Measurements from ENCODE around the gene MAGI3. TPM values are rescaled to one million over a fixed set of nuclear protein-coding genes. Genes with fewer than 3 reads are reported as not detected.

The MAGI3 gene
- total and polyA plus RNA-seq, 7 donors: 11.4 to 22.5 (median 18.9) TPM

DNA sequence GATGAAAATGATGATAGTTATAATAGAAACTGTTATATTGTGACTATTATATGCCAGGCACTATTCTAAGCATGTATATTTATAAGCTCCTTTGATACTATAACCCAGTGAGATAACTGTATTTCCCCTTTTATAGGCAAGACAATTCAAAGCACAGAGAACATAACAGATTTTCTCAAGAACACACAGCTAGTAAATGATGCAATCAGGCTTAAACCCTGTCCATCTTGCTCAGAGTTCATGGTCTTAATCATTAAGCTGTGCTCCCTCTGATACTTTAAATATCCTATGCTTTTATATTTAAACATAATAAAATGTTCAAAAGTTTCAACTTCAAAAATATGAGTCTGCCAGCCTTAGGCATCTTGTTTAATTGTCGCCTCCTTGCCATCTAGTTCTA lies 280.3 kb downstream of the MAGI3 start:
- Histone ChIP-seq H3K9me3 (no peaks in the 10 kb centered on the region), H3K4me1 (no peaks in the 10 kb centered on the region), H3K4me3 (no peak overlapping the region), H3K36me3 (peaks cover 0 to 14% (median 4%) of the 10 kb centered on the region in 4 donors), H3K27ac (no peak overlapping the region), H3K27me3 (no peaks in the 10 kb centered on the region)
- TF ChIP-seq, protein P1, sequence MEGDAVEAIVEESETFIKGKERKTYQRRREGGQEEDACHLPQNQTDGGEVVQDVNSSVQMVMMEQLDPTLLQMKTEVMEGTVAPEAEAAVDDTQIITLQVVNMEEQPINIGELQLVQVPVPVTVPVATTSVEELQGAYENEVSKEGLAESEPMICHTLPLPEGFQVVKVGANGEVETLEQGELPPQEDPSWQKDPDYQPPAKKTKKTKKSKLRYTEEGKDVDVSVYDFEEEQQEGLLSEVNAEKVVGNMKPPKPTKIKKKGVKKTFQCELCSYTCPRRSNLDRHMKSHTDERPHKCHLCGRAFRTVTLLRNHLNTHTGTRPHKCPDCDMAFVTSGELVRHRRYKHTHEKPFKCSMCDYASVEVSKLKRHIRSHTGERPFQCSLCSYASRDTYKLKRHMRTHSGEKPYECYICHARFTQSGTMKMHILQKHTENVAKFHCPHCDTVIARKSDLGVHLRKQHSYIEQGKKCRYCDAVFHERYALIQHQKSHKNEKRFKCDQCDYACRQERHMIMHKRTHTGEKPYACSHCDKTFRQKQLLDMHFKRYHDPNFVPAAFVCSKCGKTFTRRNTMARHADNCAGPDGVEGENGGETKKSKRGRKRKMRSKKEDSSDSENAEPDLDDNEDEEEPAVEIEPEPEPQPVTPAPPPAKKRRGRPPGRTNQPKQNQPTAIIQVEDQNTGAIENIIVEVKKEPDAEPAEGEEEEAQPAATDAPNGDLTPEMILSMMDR (IDR thresholded peaks at IDR 0.05): no peak
- TF ChIP-seq EP300 (IDR thresholded peaks at IDR 0.05) (no peak), POLR2A (IDR thresholded peaks at IDR 0.05) (no peak), POLR2AphosphoS5 (IDR thresholded peaks at IDR 0.05) (no peak)
- intact Hi-C loops (cut with DNase I): no loop called here
- WGBS, 2 donors: 98% methylated on average over 1 of the region's 1 CpG
- no peak for DNase-seq

DNA sequence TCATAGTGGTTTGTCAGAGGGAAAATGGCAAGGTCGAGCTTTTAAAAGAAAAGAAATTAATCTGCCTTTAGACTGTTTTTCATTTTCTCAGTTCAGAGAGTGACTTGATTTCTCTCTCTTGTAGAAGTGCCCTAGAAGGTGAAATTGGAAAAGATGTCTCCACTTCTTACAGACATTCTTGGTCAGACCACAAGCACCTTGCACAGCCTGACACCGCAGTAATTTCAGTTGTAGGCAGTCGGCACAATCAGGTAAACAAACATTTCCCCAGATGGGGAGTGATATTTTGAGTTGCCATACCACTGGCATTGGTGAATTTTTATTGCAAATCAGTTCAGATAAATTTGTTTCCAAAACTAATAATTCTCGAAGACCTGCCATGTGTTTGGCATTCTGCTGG lies 282.2 kb downstream of the MAGI3 start:
- Histone ChIP-seq H3K27ac (no peak overlapping the region), H3K9me3 (no peaks in the 10 kb centered on the region), H3K4me1 (peaks cover 0 to 5% (median 2%) of the 10 kb centered on the region in 4 donors), H3K36me3 (peaks cover 0 to 14% (median 4%) of the 10 kb centered on the region in 4 donors), H3K4me3 (no peak overlapping the region), H3K27me3 (no peaks in the 10 kb centered on the region)
- TF ChIP-seq, protein P1 (IDR thresholded peaks at IDR 0.05): no peak
- TF ChIP-seq EP300 (IDR thresholded peaks at IDR 0.05): no peak
- no peak for TF ChIP-seq POLR2AphosphoS5 (IDR thresholded peaks at IDR 0.05)
- TF ChIP-seq POLR2A (IDR thresholded peaks at IDR 0.05): no peak
- no peak for DNase-seq
- 93 to 94% methylated on average over 4 of the region's 4 CpGs for WGBS, 2 donors
- intact Hi-C loops (cut with DNase I): no loop called here

DNA sequence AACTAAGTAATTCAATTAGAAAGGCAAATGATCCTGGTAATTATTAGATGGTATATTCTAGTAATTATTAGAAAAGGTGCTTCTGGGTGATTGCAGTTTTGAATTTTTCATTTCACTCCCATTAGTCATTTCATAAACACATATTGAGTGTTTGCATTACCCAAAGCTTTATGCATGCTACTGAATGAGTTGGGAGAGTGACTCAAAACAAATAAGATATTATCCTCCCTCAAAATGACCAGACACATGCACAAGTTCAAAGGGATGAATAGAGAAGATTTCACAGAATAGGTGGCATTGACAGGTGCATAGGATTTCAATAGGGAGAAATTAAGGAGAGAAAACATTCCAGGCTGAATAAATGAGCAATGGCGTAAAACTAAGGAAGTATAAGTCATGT lies 284.3 kb downstream of the MAGI3 start:
- intact Hi-C loops (cut with DNase I): no loop called here
- no peak for TF ChIP-seq POLR2AphosphoS5 (IDR thresholded peaks at IDR 0.05)
- TF ChIP-seq POLR2A (IDR thresholded peaks at IDR 0.05): no peak
- TF ChIP-seq, protein P1 (IDR thresholded peaks at IDR 0.05): no peak
- TF ChIP-seq EP300 (IDR thresholded peaks at IDR 0.05): no peak

DNA sequence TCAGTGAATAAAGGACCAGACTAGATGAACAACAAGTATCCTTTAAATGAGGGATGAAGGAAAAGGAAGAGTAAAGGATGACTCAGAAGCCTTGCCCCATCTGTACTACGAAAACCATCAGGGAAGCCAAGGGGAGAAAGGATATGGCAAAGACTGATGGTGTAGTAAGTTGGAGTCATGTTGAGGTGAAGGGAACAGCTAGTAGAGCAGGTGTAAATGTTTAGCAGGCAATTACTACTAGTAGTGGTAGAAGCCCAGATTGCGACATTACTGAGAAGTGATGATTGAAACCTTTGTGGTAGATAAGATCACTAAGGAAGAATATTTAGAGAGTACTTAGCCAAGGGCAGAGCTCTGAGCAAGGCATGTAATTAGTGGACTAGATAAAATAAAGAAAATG lies 285.0 kb downstream of the MAGI3 start:
- WGBS, 2 donors: 92 to 94% methylated on average over 2 of the region's 2 CpGs

More for the DNA sequence above, 284.3 kb downstream of the MAGI3 start:
- Histone ChIP-seq H3K27ac (no peak overlapping the region), H3K9me3 (no peaks in the 10 kb centered on the region), H3K4me3 (no peak overlapping the region), H3K36me3 (peaks cover 0 to 14% (median 4%) of the 10 kb centered on the region in 4 donors), H3K4me1 (peaks cover 0 to 12% (median 5%) of the 10 kb centered on the region in 4 donors), H3K27me3 (no peaks in the 10 kb centered on the region)
- 90 to 96% methylated on average over 1 of the region's 1 CpG for WGBS, 2 donors
- DNase-seq: no peak

More for the DNA sequence above, 285.0 kb downstream of the MAGI3 start:
- intact Hi-C loops (cut with DNase I): loop anchor here (5.0 kb wide), 2 partner anchors 283 to 603 kb away; partner anchors contain the start of genes LRIG2 and MAGI3
- peaks cover 0 to 12% (median 5%) of the 10 kb centered on the region in 4 donors for H3K4me1 ChIP-seq
- H3K4me3 ChIP-seq: no peak overlapping the region
- H3K27ac ChIP-seq: no peak overlapping the region
- TF ChIP-seq POLR2A (IDR thresholded peaks at IDR 0.05) (no peak), POLR2AphosphoS5 (IDR thresholded peaks at IDR 0.05) (no peak), EP300 (IDR thresholded peaks at IDR 0.05) (no peak)
- TF ChIP-seq, protein P1 (IDR thresholded peaks at IDR 0.05): no peak
- no peaks in the 10 kb centered on the region for H3K27me3 ChIP-seq
- peaks cover 0 to 14% (median 4%) of the 10 kb centered on the region in 4 donors for H3K36me3 ChIP-seq
- H3K9me3 ChIP-seq: no peaks in the 10 kb centered on the region
- DNase-seq: no peak
